T1000 (cell line): ENCODE data around the gene EVI5L.

Experiments
- DNase-seq: peaks from one replicate; lab custom pipeline; 2025; ENCODE audit warnings: mixed read lengths; lab: John Stamatoyannopoulos, UW

EVI5L gene

GRCh38 chr19:7912697-7913564 lies 82.9 kb downstream of the EVI5L start:
- DNase-seq: no peak

- no peak for DNase-seq
Observed at GRCh38 chr19:7913652-7914051, 83.6 kb downstream of the EVI5L start.

GRCh38 chr19:7914099-7914498 lies 84.1 kb downstream of the EVI5L start:
- DNase-seq: no peak
